ENCODE data around the gene CFAP73. TPM values are rescaled to one million over a fixed set of nuclear protein-coding genes. Genes with fewer than 3 reads are reported as not detected.

Gene CFAP73
- total RNA-seq, 4 donors from 2014 or later, result not detected

DNA sequence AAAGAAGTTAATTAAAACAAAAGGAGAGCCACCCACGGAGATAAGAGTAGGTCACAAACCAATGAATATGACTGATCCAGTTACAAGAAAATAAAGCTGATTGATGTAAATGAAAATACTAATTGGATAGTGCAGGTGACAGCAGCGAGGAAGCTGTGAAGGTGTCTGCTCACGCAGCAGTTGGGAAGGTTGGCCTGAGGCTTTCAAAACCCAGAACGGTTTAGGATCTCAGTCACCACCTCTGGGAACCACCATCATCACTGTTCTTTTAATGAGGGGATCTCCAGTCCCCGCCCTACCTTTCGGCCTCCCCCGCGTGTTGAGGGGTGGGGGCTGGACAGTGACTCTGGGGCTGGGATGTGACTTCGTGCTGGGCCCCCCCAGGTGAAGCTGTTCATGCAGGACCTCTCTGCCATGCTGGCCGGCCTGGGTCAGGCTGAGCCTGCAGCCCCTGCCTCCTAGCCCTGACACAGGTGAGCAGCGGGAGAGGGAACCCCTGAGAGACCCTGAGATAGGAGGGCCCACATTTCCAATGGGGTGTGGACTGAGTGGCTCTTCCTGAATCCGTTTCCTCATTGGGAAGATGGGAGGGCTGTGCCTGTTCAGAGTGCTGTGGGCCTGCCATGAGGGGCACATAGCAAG lies 7.8 kb downstream of the CFAP73 start:
- TF ChIP-seq, protein P1, sequence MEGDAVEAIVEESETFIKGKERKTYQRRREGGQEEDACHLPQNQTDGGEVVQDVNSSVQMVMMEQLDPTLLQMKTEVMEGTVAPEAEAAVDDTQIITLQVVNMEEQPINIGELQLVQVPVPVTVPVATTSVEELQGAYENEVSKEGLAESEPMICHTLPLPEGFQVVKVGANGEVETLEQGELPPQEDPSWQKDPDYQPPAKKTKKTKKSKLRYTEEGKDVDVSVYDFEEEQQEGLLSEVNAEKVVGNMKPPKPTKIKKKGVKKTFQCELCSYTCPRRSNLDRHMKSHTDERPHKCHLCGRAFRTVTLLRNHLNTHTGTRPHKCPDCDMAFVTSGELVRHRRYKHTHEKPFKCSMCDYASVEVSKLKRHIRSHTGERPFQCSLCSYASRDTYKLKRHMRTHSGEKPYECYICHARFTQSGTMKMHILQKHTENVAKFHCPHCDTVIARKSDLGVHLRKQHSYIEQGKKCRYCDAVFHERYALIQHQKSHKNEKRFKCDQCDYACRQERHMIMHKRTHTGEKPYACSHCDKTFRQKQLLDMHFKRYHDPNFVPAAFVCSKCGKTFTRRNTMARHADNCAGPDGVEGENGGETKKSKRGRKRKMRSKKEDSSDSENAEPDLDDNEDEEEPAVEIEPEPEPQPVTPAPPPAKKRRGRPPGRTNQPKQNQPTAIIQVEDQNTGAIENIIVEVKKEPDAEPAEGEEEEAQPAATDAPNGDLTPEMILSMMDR (IDR thresholded peaks at IDR 0.05; ENCODE audit: low read depth), result no peak

DNA sequence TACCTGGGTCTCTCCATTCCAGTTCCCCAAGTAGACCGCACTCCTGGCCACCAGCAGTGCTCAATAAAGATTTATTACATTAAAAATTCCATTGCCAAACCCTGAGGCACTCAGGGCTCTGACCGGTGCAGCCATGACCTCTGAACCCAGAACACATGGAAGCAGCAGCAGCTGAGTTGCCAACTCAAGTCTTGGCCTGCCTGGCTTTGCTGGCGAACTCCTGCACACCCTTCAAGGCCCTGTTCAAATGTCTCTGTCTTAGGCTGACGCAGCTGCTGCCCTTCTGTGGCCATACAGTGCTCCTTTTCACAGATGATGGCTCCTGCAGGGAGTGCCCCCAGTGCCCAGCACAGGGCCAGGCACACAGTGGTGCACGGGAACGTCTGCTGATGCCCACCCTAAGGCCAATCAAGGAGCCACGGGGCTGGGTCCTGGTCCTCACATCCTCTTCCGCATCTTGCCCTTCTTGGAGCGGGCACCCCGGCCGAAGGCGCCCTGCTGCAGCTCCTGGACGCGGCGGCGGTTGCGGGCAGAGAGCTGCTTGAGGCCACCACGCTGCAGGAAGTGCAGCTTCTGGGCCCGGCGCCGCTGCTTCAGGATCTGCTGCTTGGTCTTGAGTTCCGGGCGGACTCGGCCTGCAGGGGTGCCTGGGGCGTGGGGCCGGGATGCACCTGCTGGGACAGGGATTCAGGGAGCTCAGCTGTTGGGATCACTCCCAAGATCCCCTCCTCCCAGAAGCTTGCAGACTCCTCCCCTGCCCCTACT lies 9.1 kb downstream of the CFAP73 start:
- TF ChIP-seq, protein P1 (IDR thresholded peaks at IDR 0.05; ENCODE audit: low read depth), result no peak

GRCh38 chr12:113159937-113160336 lies 10.4 kb downstream of the CFAP73 start:
- TF ChIP-seq, protein P1 (IDR thresholded peaks at IDR 0.05; ENCODE audit: low read depth), result no peak

DNA sequence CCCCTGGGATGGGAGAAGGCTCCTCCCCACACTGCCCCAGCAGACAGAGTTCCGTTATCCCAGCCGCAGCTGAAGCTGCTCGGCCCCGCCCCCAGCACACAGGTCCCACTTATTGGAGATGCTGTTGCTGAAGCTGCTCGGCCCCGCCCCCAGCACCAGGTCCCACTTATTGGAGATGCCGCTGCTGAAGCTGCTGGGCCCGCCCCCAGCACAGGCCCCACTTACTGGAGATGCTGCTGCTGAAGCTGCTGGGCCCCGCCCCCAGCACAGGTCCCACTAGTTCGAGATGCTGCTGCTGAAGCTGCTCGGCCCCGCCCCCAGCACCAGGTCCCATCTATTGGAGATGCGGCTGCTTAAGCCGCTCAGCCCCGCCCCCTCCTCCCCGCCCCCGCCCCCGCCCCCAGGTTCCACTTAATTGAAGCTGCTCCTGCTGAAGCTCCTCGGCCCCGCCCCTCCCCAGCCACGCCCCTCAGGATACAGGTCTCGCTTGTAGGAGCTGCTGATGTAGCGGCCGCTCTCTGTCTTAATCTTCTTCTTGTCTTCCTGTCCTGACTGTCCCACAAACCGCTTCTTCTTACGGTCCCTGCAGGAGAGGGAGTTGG lies 12.0 kb downstream of the CFAP73 start:
- TF ChIP-seq, protein P1 (IDR thresholded peaks at IDR 0.05; ENCODE audit: low read depth), result no peak

DNA sequence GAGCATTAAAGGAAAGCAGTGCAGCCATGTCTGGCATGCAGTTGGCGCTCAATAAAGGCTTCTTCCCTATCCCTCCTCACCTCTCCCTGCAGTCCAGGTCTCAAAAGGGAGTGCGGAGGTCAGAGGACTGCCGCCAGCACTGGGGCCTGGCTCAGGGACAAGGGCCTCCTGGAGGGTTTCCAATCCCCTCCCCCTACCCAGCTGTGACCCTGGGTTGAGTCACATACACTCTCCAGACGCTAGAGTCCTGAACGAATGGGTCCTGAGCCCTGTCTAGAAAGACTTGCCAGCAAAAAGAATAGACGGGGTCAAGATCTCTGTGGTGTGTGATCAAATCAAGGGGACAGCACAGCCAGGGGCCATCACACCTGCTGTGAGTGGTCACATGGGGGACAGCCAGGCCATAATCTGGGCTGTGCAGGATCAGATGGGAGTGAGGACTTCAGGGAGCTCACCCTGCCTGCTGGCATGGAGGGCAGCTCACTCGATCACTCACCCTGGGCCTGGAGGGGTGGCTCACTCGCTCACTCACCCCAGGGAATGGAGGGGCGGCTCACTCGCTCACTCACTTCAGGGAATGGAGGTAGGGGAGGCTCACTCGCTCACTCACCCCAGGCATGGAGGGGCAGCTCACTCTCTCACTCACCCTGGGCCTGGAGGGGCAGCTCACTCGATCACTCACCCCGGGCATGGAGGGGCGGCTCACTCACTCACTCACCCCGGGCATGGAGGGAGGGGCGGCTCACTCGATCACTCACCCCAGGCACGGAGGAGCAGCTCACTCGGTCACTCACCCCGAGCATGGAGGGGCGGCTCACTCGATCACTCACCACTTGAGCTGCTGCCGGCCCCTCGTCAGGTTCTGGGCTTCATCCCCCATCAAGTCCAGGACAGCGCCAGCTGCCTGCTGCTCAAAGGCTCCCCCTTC lies 12.8 kb downstream of the CFAP73 start:
- TF ChIP-seq, protein P1 (IDR thresholded peaks at IDR 0.05; ENCODE audit: low read depth), result no peak

DNA sequence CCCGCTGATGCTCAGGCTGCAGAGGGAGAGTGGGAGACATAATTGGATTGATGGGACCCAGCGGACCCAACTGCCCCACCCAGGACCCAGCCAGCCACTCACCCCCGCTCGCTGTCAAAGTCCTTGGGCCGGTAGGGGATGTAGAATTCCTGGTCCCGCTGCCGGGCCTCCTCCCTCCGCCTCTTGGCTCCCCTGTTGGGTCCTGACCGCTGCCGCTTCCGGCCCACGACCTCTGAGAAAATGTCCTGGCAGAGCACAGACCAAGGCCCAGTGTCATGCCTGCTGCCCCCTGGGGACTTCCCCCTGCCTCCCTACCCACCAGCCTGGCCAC lies 13.5 kb downstream of the CFAP73 start:
- TF ChIP-seq, protein P1 (IDR thresholded peaks at IDR 0.05; ENCODE audit: low read depth), result no peak
